ENCODE data around the gene WDR35.

GRCh38 chr2:19989342-19989666, 601 bp downstream of the WDR35 start:
- TF ChIP-seq EZH2 (IDR thresholded peaks at IDR 0.05; ENCODE audit: borderline replicate concordance, control insufficient read depth, low read depth, low read length) (no peak), NFIC (IDR thresholded peaks at IDR 0.05; ENCODE audit: low read depth, low read length) (no peak), CTCF (IDR thresholded peaks at IDR 0.05 in 2 of 3, conservative IDR thresholded peaks at IDR 0.05 in 1 of 3; ENCODE audit: control insufficient read depth in 2 of 3, extremely low read depth in 1 of 3, insufficient read depth in 1 of 3, low read depth in 3 of 3, low read length in 3 of 3) (no peak), E4F1 (IDR thresholded peaks at IDR 0.05; ENCODE audit: borderline replicate concordance, partially characterized antibody) (no peak), ZBTB11 (CRISPR knock-in tag; IDR thresholded peaks at IDR 0.05) (no peak), CBFB (IDR thresholded peaks at IDR 0.05; ENCODE audit: low read depth) (no peak)

Measured in GM12878 (cell line).